H7 (cell line): ENCODE data around the gene BBS1. TPM values are rescaled to one million over a fixed set of nuclear protein-coding genes. Genes with fewer than 3 reads are reported as not detected.
"Not testable (repeated sequence)": the region's sequence is repeated elsewhere in the genome, so short reads cannot be mapped to it uniquely, and the experiment has no call there.

Source experiments
- DNase-seq: peaks from one replicate; pipeline ENCODE4 v3.0.0; 2012
- H3K27me3 ChIP-seq: 2 replicates; pipeline ENCODE4 v1.6.0; 2011; ENCODE audit warnings: mild to moderate bottlenecking, low read length; ENCODE audit not compliant: control insufficient read depth, insufficient read depth
- H3K36me3 ChIP-seq: replicated peaks from 2 replicates; pipeline ENCODE4 v1.5.1; 2011; ENCODE audit warnings: low read length; ENCODE audit not compliant: control insufficient read depth, insufficient read depth
- H3K4me3 ChIP-seq: 2 replicates; pipeline ENCODE4 v1.5.1; 2011; ENCODE audit warnings: low read depth, mild to moderate bottlenecking, control low read depth, low read length, moderate library complexity; ENCODE audit not compliant: insufficient read depth
- total RNA-seq: library from RNA; depleted of rRNA; stranded (reverse); fragments of >200 nt; shearing (Covaris generic); gene quantifications from 2 replicates; pipeline ENCODE4 v1.2.3, GENCODE V29; 2014; rRNA removed

Gene BBS1
- total RNA-seq = 25.4 and 26.5 TPM in 2 replicates

- peak; percentile 96 for DNase-seq
- no peaks in the 10 kb centered on the region for H3K27me3 ChIP-seq
- peaks cover 2% of the 10 kb centered on the region; the same call in 1 of the 2 replicates for H3K36me3 ChIP-seq
- H3K4me3 ChIP-seq = peak within 1 kb of the TSS; percentile 60
These were observed at the start of gene BBS1 for GRCh38 chr11:66510271-66510989. TSS of gene BBS1 (plus strand) at chr11:66510635. CDS start at chr11:66510660, 25 bp downstream.

DNA sequence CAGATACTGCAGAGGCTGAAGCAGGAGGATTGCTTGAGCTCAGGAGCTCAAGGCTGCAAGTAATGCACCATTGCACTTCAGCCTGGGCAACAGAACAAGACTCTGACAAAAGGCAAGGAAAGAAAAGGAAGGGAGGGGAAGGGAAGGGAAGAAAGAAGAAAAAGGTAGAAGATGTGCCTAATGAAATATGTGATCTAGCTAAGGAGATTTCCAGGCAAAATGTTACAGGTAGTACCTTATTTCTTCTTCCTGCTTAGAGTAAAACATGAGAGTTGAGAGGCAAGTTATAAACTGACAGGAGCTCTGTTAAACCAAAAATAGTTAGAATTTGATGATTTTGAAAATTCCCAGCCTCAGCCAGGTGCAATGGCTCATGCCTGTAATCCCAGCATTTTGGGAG is 48.4 kb upstream of the BBS1 start:
- DNase-seq = no peak
- no peak overlapping the region for H3K4me3 ChIP-seq
- no peaks in the 10 kb centered on the region; the same call in 1 of the 2 replicates for H3K27me3 ChIP-seq
- no peaks in the 10 kb centered on the region for H3K36me3 ChIP-seq

- Histone ChIP-seq H3K4me3 (no peak overlapping the region), H3K27me3 (peaks cover 3% of the 10 kb centered on the region; the same call in 1 of the 2 replicates), H3K36me3 (no peaks in the 10 kb centered on the region)
- DNase-seq = no peak
These were observed 47.5 kb upstream of the BBS1 start for GRCh38 chr11:66462911-66463310.

- H3K4me3 ChIP-seq, DNase-seq, H3K27me3 ChIP-seq, H3K36me3 ChIP-seq: not testable (repeated sequence)
These were observed 46.3 kb upstream of the BBS1 start for GRCh38 chr11:66464116-66464515.

- DNase-seq = no peak
- no peaks in the 10 kb centered on the region for H3K36me3 ChIP-seq
- H3K4me3 ChIP-seq = no peak overlapping the region
- H3K27me3 ChIP-seq = peaks cover 3% of the 10 kb centered on the region; the same call in 1 of the 2 replicates
These were observed 45.5 kb upstream of the BBS1 start for GRCh38 chr11:66464916-66465315.

DNA sequence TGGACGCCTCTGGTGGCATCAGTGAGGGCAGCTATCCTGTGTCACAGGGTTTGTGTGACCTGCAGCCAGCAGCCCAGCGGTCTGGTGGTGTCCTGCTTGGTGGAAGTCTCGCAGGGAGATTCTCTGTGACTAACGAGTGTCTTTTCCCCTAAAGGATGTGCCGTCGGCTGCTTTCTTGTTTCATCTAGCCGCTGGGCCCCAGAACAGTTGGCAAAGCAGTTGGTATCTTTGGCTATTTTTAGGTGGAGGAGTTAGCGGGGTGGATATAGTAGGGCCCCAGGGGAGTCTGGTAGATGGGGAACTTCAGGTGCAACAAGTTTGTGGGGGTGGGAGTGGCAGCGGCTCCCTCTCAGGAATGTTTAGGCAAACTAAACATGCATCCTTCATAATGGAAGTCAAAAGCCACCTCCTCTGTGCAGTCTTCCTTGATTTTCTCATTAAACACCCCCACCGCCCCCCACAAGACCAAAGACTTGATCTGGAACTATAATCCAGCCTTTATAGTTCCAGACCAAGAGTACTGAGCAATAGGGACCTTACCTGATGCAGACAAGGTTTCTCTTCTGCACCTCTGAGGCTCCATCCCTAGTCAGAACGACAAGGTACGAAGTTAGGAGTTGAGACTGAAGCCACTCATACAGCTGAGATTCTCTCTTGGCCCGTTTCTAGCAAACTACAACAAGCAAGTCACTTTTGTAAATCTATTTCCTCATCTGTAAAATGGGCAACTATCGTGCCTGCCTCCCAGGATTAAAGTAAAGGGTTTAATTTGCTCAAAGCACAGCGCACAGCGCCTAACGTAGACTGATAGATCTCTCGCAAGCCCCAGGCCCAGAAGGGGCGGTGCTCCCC is 44.8 kb upstream of the BBS1 start:
- H3K36me3 ChIP-seq = no peaks in the 10 kb centered on the region
- H3K4me3 ChIP-seq = peak overlapping the region; percentile 61
- peak; percentile 42 for DNase-seq
- H3K27me3 ChIP-seq = peaks cover 3% of the 10 kb centered on the region; the same call in 1 of the 2 replicates

GRCh38 chr11:66466225-66467033 is 44.0 kb upstream of the BBS1 start, which contains the start of gene PELI3:
TSS of gene PELI3 (plus strand) at chr11:66466905. CDS start at chr11:66468129, 1,224 bp downstream.
- H3K27me3 ChIP-seq = peaks cover 3% of the 10 kb centered on the region; the same call in 1 of the 2 replicates
- peak within 1 kb of the TSS; percentile 61 for H3K4me3 ChIP-seq
- DNase-seq = peak; percentile 99
- no peaks in the 10 kb centered on the region for H3K36me3 ChIP-seq

DNA sequence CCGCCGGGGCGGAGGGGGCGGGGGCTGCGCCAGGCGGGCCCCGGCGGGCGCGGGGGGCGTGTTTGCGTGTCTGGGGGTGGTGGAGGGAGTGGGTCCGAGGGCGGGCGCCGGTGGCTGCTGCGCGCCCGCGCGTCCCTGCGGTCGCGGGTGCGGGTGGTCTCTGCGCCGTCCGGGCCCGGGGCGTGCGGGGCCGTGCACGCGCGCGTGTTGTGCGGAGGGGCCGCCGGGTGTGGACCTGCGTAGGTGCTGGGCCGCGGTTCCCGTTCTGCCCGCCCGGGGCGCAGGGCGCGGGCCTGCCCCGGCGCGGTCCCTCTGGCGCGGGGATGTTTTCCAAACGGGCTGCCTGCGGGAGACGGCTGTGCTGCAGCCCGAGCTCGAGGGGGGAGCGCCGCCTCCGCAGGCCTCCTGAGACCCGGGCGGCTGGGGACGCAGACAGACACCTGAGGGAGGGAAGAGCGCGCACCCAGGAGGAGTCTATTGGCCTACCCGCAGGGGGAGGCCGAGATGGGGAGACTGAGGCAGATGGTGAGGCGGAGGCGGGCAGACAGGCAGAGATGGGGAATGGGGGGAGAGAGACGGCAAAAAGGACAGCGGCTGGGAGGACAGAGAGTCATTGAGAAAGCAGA is 43.3 kb upstream of the BBS1 start:
- no peaks in the 10 kb centered on the region; the same call in 1 of the 2 replicates for H3K36me3 ChIP-seq
- peak overlapping the region; percentile 61 for H3K4me3 ChIP-seq
- H3K27me3 ChIP-seq = peaks cover 3% of the 10 kb centered on the region; the same call in 1 of the 2 replicates
- no peak for DNase-seq

GRCh38 chr11:66467756-66468155 is 42.7 kb upstream of the BBS1 start:
- Histone ChIP-seq H3K36me3 (no peaks in the 10 kb centered on the region; the same call in 1 of the 2 replicates), H3K4me3 (peak overlapping the region; percentile 61), H3K27me3 (peaks cover 3% of the 10 kb centered on the region; the same call in 1 of the 2 replicates)
- peak; percentile 64 for DNase-seq

- Histone ChIP-seq H3K27me3 (peaks cover 3% of the 10 kb centered on the region; the same call in 1 of the 2 replicates), H3K36me3 (peaks cover 1% of the 10 kb centered on the region; the same call in 1 of the 2 replicates), H3K4me3 (no peak overlapping the region)
These were observed 41.7 kb upstream of the BBS1 start for GRCh38 chr11:66468691-66469090.

GRCh38 chr11:66469441-66469840 is 41.0 kb upstream of the BBS1 start:
- H3K36me3 ChIP-seq = peaks cover 4% of the 10 kb centered on the region
- no peak for DNase-seq
- H3K4me3 ChIP-seq = no peak overlapping the region
- peaks cover 3% of the 10 kb centered on the region; the same call in 1 of the 2 replicates for H3K27me3 ChIP-seq

More at GRCh38 chr11:66468691-66469090, 41.7 kb upstream of the BBS1 start:
- DNase-seq = no peak

- H3K4me3 ChIP-seq = no peak overlapping the region
- H3K27me3 ChIP-seq = peaks cover 3% of the 10 kb centered on the region; the same call in 1 of the 2 replicates
- peaks cover 4% of the 10 kb centered on the region for H3K36me3 ChIP-seq
- peak; percentile 51 for DNase-seq
These were observed 40.4 kb upstream of the BBS1 start for GRCh38 chr11:66470015-66470414.

DNA sequence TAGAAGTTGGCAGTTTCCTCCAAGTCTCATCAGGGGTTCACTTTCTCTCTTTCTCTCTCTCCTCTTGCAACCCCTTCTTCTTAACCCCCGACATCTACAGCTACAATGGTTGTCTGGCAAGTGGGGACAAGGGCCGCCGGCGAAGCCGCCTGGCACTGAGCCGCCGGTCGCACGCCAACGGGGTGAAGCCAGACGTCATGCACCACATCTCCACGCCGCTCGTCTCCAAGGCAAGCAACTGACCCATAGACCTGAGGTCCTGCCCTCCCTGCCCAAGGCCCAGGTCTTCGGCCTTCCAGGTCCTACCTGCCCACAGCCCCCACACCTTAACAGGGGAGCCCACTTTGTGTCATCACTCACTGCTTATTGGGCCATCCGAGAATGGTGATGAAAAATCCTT is 39.3 kb upstream of the BBS1 start:
- Histone ChIP-seq H3K36me3 (peaks cover 4% of the 10 kb centered on the region), H3K27me3 (peaks cover 3% of the 10 kb centered on the region; the same call in 1 of the 2 replicates), H3K4me3 (no peak overlapping the region)
- DNase-seq = no peak
